Measurements from ENCODE around the gene MALRD1. TPM values are rescaled to one million over a fixed set of nuclear protein-coding genes. Genes with fewer than 3 reads are reported as not detected.
"Not testable (repeated sequence)": the region's sequence is repeated elsewhere in the genome, so short reads cannot be mapped to it uniquely, and the experiment has no call there.

MALRD1 gene
- total RNA-seq, 1 donor from 2014 or later, result 7.0 TPM

- Histone ChIP-seq H3K9me3 (no peaks in the 10 kb centered on the region), H3K4me1 (no peaks in the 10 kb centered on the region), H3K27ac (no peak overlapping the region), H3K4me3 (no peak overlapping the region), H3K27me3 (no peaks in the 10 kb centered on the region), H3K36me3 (no peaks in the 10 kb centered on the region)
- intact Hi-C loops (cut with DNase I), result no loop called here
- ATAC-seq (no peak), DNase-seq (no peak)
- TF ChIP-seq CTCF (IDR thresholded peaks at IDR 0.05), result no peak
Measured at GRCh38 chr10:19762026-19762425, 713.4 kb downstream of the MALRD1 start.

- H3K4me1 ChIP-seq, result no peaks in the 10 kb centered on the region
- H3K4me3 ChIP-seq, result no peak overlapping the region
- H3K36me3 ChIP-seq, result no peaks in the 10 kb centered on the region
- intact Hi-C loops (cut with DNase I), result no loop called here
- no peaks in the 10 kb centered on the region for H3K27me3 ChIP-seq
- no peak for TF ChIP-seq CTCF (IDR thresholded peaks at IDR 0.05)
- no peak for DNase-seq
- no peaks in the 10 kb centered on the region for H3K9me3 ChIP-seq
- no peak overlapping the region for H3K27ac ChIP-seq
- ATAC-seq, result no peak
Measured at GRCh38 chr10:19764111-19764510, 715.5 kb downstream of the MALRD1 start.

GRCh38 chr10:19767876-19768275, 719.3 kb downstream of the MALRD1 start:
- no peaks in the 10 kb centered on the region for H3K9me3 ChIP-seq
- no peaks in the 10 kb centered on the region for H3K36me3 ChIP-seq
- no peaks in the 10 kb centered on the region for H3K27me3 ChIP-seq
- intact Hi-C loops (cut with DNase I), result no loop called here
- no peak for TF ChIP-seq CTCF (IDR thresholded peaks at IDR 0.05)
- no peak overlapping the region for H3K4me3 ChIP-seq
- no peaks in the 10 kb centered on the region for H3K4me1 ChIP-seq
- H3K27ac ChIP-seq, result no peak overlapping the region
- ATAC-seq (no peak), DNase-seq (no peak)

- H3K27ac ChIP-seq; ATAC-seq; H3K9me3 ChIP-seq; H3K36me3 ChIP-seq; DNase-seq; H3K27me3 ChIP-seq; intact Hi-C loops (cut with DNase I); H3K4me1 ChIP-seq; H3K4me3 ChIP-seq: not testable (repeated sequence)
Measured at GRCh38 chr10:19769826-19770225, 721.2 kb downstream of the MALRD1 start.

GRCh38 chr10:19772972-19773371, 724.4 kb downstream of the MALRD1 start:
- Histone ChIP-seq H3K4me3 (no peak overlapping the region), H3K27me3 (no peaks in the 10 kb centered on the region), H3K36me3 (no peaks in the 10 kb centered on the region), H3K27ac (no peak overlapping the region), H3K4me1 (no peaks in the 10 kb centered on the region), H3K9me3 (no peaks in the 10 kb centered on the region)
- peak; percentile 34 for ATAC-seq
- no peak for TF ChIP-seq CTCF (IDR thresholded peaks at IDR 0.05)
- DNase-seq, result no peak
- intact Hi-C loops (cut with DNase I), result no loop called here

- H3K9me3 ChIP-seq, result no peaks in the 10 kb centered on the region
- TF ChIP-seq CTCF (IDR thresholded peaks at IDR 0.05), result no peak
- intact Hi-C loops (cut with DNase I), result no loop called here
- no peak for DNase-seq
- peak; percentile 70 for ATAC-seq
- no peak overlapping the region for H3K4me3 ChIP-seq
- H3K36me3 ChIP-seq, result no peaks in the 10 kb centered on the region
- H3K27me3 ChIP-seq, result no peaks in the 10 kb centered on the region
- no peaks in the 10 kb centered on the region for H3K4me1 ChIP-seq
- H3K27ac ChIP-seq, result no peak overlapping the region
Measured at GRCh38 chr10:19775296-19775695, 726.7 kb downstream of the MALRD1 start.
